Stimulated activated CD4-positive, alpha-beta T cell treated with anti-CD3 and anti-CD28 coated beads, TNF-alpha, amount 100 ng/mL, for 48 hours (primary cell): ENCODE measurements around the gene TAS2R4.
A peak's percentile ranks its signal among the peaks of the same experiment; 100 is the strongest.
"Not testable (repeated sequence)": the region's sequence is repeated elsewhere in the genome, so short reads cannot be mapped to it uniquely, and the experiment has no call there.

Source experiments
- DNase-seq, 3 donors: peaks; one replicate each; pipeline ENCODE4 v3.0.0-alpha.2; 2020; ENCODE audit warnings: low read depth in 3 of 3

The TAS2R4 gene

GRCh38 chr7:141776374-141776773 lies at the start of gene TAS2R4:
Gene TAS2R4 (plus strand): TSS chr7:141776674. CDS start chr7:141778489, 1,815 bp downstream.
- DNase-seq = no peak

GRCh38 chr7:141729020-141729419 lies 47.5 kb upstream of the TAS2R4 start:
- DNase-seq = no peak

GRCh38 chr7:141731476-141732149 lies 44.9 kb upstream of the TAS2R4 start:
- DNase-seq = no peak

DNA sequence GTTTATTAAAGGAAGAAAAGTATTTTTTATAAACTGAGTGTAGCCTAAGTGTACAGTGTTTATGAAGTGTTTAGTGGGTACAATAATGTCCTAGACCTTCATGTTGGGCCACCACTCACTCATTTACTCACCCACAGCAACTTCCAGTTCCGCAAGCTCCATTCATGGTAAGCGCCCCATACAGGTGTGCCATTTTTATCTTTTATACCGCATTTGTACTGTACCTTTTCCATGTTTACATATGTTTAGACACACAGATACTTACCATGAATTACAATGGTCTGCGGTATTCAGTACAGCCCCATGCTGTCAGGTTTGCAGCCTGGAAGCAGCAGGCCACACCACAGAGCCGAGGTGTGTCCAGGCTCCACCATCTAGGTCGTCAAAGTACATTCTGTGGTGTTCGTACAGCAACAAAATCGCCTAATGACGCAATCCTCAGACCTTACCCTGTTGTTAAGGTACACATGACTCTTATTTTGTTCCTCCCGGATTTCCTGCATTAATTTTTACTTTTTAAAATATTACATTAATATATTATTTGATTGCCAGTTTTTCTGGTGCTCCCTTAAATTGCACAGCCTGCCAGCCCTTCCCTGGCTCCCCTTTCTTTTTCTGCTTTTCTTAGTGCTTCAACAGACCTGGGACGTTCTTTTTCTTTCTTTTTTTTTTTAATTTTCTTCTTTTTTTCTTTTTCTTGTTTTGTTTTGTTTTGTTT lies 39.2 kb upstream of the TAS2R4 start:
- peak in 1 of 3 donors; percentile 9 for DNase-seq

- DNase-seq = peak; percentile 76 to 90 (median 81)
Measured at GRCh38 chr7:141737836-141738591, 38.5 kb upstream of the TAS2R4 start, which contains the start of gene SSBP1. Gene SSBP1 (plus strand): TSS chr7:141738358. CDS start chr7:141739167, 809 bp downstream.

- no peak for DNase-seq
Measured at GRCh38 chr7:141738592-141739013, 37.9 kb upstream of the TAS2R4 start.

GRCh38 chr7:141739250-141739649 lies 37.2 kb upstream of the TAS2R4 start:
- no peak for DNase-seq

- no peak for DNase-seq
Measured at GRCh38 chr7:141742229-141742628, 34.2 kb upstream of the TAS2R4 start.

- no peak for DNase-seq
Measured at GRCh38 chr7:141744131-141744530, 32.3 kb upstream of the TAS2R4 start.

- no peak for DNase-seq
Measured at GRCh38 chr7:141748396-141748795, 28.1 kb upstream of the TAS2R4 start.

DNA sequence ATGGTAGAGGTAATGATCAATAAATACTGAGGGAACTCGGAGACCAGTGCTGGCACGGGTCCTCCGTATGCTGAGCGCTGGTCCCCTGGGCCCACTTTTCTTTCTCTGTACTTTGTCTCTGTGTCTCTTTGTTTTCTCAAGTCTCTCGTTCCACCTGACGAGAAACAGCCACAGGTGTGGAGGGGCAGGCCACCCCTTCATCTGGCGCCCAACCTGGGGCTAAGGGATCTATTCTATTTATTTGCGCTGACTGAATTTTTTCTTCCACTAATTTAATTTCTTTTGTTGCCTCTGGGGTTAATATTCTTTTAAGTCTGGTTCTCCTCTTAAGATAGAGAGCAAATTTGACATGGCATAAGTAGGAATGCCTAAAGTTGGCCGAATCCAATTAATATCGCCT lies 24.6 kb upstream of the TAS2R4 start:
- peak in 1 of 3 donors; percentile 2 for DNase-seq

DNA sequence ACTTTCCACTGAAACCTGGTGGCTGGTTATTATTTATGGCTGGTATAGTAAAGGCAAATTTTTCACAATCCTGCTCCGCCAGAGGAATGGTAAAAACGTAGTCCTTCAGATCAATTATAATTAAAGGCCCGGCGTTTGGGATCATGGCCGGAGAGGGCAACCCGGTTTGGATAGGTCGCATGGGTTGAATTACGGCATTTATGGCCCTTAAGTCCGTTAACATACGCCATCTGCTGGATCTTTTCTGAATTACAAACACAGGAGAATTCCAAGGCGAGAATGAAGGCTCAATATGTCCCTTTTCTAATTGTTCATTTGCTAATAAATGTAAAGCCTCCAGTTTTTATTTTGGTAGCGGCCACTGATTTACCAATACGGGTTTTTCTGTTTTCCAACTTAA lies 23.8 kb upstream of the TAS2R4 start:
- no peak for DNase-seq

DNA sequence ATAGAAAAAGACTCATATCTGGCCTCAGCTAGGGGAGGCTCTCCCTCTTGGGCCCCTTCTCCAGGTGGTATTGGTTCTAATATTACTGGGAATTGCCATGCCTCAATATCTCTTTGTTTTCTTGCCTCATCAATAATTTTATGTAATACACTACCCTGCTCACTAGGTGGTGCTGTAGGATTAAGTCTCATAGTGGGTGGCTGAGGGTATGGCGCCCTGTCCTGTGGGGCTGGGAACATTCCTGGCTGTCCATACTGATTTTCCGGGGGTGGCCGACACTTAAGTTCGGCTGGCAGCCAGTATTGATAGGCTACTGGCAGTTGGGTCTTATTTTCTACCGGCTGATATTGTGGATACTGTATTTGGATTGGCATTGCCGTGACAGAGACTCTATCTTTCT lies 21.5 kb upstream of the TAS2R4 start:
- peak in 1 of 3 donors; percentile 11 for DNase-seq

- no peak for DNase-seq
Measured at GRCh38 chr7:141763797-141764196, 12.7 kb upstream of the TAS2R4 start, which contains the start of gene TAS2R3. Gene TAS2R3 (plus strand): TSS chr7:141764097. CDS start chr7:141764159, 62 bp downstream.

DNA sequence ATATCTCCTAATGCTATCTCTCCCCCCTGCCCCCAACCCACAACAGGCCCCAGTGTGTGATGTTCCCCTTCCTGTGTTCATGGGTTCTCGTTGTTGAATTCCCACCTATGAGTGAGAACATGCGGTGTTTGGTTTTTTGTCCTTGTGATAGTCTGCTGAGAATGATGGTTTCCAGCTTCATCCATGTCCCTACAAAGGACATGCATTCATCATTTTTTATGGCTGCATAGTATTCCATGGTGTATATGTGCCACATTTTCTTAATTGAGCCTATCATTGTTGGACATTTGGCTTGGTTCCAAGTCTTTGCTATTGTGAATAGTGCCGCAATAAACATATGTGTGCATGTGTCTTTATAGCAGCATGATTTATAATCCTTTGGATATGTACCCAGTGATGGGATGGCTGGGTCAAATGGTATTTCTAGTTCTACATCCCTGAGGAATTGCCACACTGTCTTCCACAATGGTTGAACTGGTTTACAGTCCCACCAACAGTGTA lies 6.3 kb upstream of the TAS2R4 start:
- DNase-seq = not testable (repeated sequence)

- DNase-seq = peak in 1 of 3 donors; percentile 12
Measured at GRCh38 chr7:141785706-141786552, 9.5 kb downstream of the TAS2R4 start.

DNA sequence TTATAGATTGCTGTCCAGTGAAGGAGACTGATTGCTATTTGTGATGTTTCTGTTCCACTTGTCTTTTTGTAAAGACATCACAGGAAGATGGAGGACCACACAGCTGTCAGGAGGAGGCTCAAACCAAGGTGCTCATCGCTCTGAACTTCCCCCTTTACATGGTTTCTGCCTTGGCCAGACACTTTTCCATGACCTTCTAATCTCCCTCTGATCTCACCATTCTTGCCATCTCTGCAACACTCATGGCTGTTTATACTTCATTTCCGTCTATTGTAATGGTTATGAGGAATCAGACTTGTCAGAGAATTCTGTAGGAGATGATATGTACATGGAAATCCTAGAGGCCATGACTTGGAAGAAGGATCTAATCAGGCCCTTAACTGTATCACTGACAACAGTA lies 11.8 kb downstream of the TAS2R4 start:
- DNase-seq = no peak

- no peak for DNase-seq
Measured at GRCh38 chr7:141789917-141790316, 13.4 kb downstream of the TAS2R4 start, which contains the start of gene TAS2R5. Gene TAS2R5 (plus strand): TSS chr7:141790217. CDS start chr7:141790362, 145 bp downstream.

DNA sequence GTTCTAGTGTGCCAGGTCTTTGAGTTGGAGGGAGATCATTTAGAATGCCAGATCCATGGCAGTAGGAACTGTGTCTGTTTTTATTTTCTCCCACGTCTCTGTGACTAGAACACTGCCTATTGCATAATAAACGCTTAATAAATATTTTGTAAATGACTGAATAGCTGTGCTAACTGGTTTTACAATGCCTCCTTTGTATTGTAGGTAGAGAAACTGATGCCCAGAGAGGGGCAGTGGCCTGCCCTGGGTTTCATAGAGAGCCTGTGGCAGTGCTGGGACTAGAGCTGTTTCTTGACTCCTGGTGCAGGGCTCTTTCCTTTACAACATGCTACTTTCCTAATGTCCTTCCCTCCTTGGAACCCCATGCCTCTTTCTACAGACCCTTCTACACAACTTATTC lies 16.1 kb downstream of the TAS2R4 start:
- no peak for DNase-seq

DNA sequence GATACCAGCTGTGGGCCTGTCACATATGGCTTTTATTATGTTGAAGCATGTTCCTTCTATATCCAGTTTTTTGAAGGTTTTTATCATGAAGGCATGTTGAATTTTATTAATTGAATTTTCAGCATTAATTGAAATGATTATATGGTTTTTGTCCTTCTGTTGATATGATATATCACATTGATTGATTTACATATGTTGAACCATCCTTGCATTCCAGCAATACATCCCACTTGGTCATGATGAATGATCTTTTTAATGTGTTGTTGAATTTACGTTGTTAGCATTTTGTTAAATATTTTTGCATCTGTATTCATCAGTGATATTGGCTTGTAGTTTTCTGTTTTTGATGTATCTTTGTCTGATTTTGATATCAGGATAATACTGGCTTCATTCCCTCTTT lies 43.6 kb downstream of the TAS2R4 start:
- DNase-seq = no peak

DNA sequence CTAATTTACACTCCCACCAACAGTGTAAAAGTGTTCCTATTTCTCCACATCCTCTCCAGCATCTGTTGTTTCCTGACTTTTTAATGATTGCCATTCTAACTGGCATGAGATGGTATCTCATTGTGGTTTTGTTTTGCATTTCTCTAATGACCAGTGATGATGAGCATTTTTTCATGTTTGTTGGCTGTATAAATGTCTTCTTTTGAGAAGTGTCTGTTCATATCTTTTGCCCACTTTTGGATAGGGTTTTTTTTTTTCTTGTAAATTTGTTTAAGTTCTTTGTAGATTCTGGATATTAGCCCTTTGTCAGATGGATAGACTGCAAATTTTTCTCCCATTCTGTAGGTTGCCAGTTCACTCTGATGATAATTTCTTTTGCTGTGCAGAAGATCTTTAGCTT lies 46.0 kb downstream of the TAS2R4 start:
- not testable (repeated sequence) for DNase-seq
